HG03060 (cell line): Measurements from ENCODE around the gene AMPD3.
"Not testable (repeated sequence)": the region's sequence is repeated elsewhere in the genome, so short reads cannot be mapped to it uniquely, and the experiment has no call there.

ENCODE experiments used
- ATAC-seq: cut with Tn5 transposase; IDR thresholded peaks from one replicate; pipeline ENCODE4 v1.9.1; 2021; ENCODE audit warnings: low read depth, moderate number of reproducible peaks; ENCODE audit not compliant: unreplicated experiment

The AMPD3 gene

GRCh38 chr11:10436683-10437082 is 18.4 kb upstream of the AMPD3 start:
- not testable (repeated sequence) for ATAC-seq

- ATAC-seq, result no peak
Observed at GRCh38 chr11:10438458-10438857, 16.6 kb upstream of the AMPD3 start.

DNA sequence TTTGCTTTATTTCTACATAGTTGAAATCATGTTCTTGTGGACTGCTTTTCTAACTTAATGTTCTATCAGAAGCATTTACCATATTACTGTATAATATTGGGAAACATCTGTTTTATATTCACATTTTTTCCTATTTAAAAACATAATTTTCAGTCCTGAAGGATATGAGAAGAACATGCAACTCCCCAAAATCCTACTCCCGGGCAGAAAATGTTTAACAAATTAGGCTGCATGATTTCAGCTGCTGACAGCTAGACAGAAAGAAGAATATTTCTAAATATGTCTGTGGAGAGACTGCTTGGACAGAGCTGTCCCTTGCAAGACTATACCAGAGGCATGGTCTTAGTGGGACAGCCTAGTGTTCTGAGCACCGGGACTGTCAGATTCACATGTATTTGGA is 15.7 kb upstream of the AMPD3 start:
- ATAC-seq, result no peak

- ATAC-seq, result no peak
Observed at GRCh38 chr11:10439924-10440323, 15.1 kb upstream of the AMPD3 start.

GRCh38 chr11:10440401-10440800 is 14.7 kb upstream of the AMPD3 start:
- ATAC-seq, result no peak

DNA sequence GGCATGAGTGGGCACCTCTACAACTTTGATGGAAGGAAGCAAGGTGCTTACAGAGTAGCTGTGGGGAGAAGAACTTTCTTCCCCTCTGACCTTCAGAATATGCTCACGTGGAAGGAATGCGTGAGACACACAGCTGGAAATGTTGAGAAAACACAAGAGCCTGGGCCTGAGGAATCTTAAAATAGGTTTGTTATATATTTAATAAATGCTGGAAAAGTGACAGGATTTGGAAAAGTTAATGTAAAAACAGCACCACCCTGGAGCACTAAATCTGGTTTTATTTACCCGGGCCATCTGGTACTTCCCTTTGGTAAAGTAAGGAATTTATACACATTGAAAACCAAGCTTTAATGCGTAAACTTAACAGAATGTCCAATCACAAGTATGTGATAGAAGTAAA is 14.0 kb upstream of the AMPD3 start:
- no peak for ATAC-seq

- ATAC-seq, result peak; percentile 93
Observed at GRCh38 chr11:10441652-10442503, 13.2 kb upstream of the AMPD3 start.

- no peak for ATAC-seq
Observed at GRCh38 chr11:10443152-10443551, 11.9 kb upstream of the AMPD3 start.

DNA sequence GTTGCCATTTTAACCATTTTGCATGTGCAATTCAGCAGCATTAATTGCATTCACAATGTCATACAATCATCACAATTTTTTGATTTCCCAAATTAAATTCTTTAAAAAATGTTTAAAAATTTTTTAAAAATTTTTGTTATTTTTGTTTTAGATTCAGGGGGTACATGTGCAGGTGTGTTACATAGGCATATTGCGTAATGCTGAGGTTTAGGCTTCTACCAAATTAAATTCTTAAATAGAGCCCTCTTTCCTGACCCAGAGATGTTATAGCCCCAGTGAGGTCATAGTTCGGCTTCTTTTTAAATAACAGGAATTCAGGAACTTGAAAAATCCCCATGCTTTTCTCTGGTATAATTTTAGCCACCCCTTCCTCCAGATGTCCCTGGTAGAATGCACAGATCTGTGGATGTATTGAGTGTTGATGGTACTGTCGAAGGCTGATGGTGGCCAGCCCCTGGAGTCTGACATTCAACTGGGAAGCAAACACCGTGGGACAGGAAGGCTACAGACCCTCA is 11.3 kb upstream of the AMPD3 start:
- ATAC-seq, result no peak

GRCh38 chr11:10444725-10445315 is 10.2 kb upstream of the AMPD3 start:
- no peak for ATAC-seq

GRCh38 chr11:10447445-10447844 is 7.6 kb upstream of the AMPD3 start:
- no peak for ATAC-seq

- no peak for ATAC-seq
Observed at GRCh38 chr11:10450462-10451425, 4.3 kb upstream of the AMPD3 start.

DNA sequence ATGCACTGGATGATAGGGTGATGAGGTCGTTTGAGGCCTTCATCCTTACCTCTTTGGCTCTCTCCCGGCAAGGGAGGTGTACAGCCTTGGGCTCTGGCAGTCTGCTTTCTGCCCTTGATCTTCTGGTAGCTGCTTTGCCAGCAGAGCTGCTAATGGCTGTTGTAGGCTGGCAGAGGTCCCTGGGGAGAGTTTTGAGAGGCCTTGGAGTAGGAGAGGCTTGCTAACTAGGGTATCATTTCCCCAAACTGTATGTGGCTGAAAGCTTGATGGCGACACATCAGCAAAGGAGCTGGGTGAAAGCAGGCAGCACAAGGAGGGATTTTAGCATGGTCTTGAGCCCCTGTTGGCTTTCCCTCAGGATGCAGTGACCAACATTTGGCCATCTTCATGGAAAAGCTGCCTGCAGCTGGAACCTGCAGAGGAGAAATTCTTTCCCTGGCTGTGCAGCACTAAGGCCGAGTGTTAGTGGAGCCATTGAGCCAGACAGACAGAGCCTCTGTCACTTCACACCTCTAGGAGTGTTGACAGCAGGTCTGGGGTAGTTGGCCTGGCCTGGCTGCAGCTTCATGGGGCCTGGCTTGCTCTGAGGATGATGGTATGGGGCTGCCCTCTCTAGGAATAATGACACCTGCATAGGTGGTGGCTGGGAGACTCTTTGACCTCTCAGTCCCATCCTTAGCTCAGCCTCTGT is 3.5 kb upstream of the AMPD3 start:
- ATAC-seq, result no peak

DNA sequence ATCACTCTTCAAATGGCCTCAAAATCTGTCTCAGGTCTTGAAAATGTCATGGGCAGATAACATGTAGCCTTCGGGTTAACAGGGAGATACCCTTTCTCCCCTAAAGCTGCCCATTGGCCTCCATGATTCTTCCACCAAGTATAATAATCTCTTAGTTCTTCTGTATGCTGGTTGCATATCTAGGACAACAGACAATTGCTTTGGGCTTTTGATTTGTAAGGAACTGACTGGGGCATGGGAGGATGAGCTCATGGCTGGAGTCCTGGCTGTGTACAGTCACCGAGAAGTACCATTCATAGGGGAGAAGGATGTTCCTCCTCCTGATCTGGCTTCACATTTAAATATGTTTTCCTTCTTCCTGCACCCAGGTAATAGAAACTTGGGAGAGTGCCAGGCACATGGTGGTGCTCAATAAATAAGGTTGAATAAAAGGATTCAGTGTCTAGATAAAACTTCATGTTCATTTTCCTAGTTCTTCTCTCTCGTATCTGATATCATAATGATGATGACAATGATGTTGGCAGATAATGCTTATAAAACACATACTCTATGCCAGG is 2.8 kb upstream of the AMPD3 start:
- no peak for ATAC-seq

DNA sequence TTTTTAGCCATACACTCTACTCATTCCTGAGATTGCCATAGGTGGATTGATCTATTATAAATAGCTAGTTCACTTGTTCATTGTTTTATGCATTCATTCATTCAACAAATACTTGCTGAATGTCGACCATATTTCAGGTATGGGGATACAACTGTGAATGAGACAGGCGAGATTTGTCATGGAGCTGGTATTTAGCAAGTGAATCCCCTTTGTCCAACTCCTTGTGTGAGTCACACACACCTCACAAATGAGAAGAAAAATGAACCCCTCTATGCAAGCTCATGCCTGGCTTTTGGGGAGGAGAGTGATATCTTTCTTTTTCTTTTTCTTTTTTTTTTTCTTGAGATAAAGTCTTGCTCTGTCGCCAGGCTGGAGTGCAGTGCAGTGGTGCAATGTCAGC is 1.8 kb upstream of the AMPD3 start:
- ATAC-seq, result no peak

DNA sequence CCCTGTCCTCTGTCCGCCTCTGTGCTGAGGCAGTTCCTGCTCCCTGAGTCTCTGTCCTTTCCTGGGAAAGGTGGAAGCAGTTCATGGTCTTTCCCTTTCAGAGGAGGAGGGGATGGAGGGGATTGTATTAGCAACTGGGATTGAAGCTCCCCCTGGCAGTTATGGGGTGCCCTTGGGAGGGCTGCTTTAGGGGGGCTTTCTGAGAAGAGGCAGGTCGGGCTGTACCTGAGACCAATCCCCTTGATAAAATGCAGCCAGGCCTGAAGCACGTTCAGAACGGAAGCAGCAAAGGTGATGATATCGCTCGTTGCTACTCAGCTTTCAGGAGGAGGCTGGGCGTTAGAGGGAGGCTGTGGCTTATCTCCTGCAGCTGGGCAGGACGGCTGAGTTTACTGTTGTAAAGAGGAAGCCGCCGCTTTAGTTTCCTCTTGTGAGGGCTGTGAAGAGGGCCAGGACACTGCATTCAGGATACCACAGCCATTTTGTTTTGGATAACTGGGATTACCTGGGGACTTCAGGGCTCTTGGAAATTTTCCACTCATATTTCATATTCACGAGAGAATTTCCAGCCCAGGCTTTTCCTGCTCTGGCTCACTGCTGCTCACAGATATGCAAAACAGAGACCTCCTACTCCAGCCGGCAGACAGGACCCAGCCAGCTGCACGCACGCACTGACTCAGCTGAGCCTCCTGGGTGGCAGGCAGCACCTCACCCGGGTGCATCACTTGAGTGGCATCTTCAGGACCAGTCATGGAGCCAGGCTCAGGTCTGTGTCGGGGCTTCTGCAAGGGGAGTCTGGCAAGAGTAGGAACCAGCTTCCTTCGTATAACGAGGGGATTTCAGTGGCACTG is 798 bp downstream of the AMPD3 start:
- peak; percentile 31 for ATAC-seq

DNA sequence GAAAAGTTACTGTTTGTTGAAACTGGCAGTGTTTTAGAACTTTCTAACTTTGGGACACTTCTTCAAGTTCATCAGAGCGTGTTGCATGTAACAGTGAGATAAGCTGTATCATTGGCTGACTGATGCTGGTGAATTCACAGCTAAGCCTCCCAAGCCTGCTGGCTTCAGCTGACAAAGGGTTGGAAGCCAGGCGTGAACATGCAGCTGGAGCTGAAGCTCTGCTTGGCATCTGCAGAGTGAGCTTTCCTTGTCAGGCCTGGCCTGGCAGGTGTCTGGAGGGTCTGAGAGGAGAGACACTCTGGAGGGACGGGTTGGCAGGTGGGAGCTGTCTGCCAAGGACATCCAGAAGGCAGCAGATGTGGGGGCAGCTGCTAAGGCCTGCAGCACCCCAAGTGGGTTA is 1.5 kb downstream of the AMPD3 start:
- no peak for ATAC-seq

GRCh38 chr11:10457901-10458300 is 2.8 kb downstream of the AMPD3 start:
- ATAC-seq, result no peak
